ENCODE results near the gene ZBTB24. TPM values are rescaled to one million over a fixed set of nuclear protein-coding genes. Genes with fewer than 3 reads are reported as not detected.

The ZBTB24 gene
- total and polyA plus RNA-seq, 2 of the 13 experiments (the other 11 are each of a cell fraction or from before 2014, with no cell fraction given), result 1.5 to 6.2 TPM

GRCh38 chr6:109482905-109483734, at the start of gene ZBTB24 (continued):
- TF ChIP-seq ZBTB2 (CRISPR knock-in tag; IDR thresholded peaks at IDR 0.05; ENCODE audit: low read depth) (0 out of 2 replicates have a peak, but pooled peaks have one; percentile 54), REPIN1 (CRISPR knock-in tag; IDR thresholded peaks at IDR 0.05; ENCODE audit: borderline replicate concordance, low read depth) (no peak), CC2D1A (CRISPR knock-in tag; IDR thresholded peaks at IDR 0.05) (no peak), HOXA7 (CRISPR knock-in tag; IDR thresholded peaks at IDR 0.05) (no peak), GATA4 (IDR thresholded peaks at IDR 0.05; ENCODE audit: borderline replicate concordance, low read depth) (0 out of 2 replicates have a peak, but pooled peaks have one; percentile 23), ZNF598 (CRISPR knock-in tag; IDR thresholded peaks at IDR 0.05; ENCODE audit: borderline replicate concordance) (no peak), ZSCAN21 (CRISPR knock-in tag; IDR thresholded peaks at IDR 0.05; ENCODE audit: borderline replicate concordance) (peak; percentile 62; the same call in 1 of the 2 replicates), HNRNPL (IDR thresholded peaks at IDR 0.05; ENCODE audit: low read depth, low read length) (no peak), YEATS4 (CRISPR knock-in tag; IDR thresholded peaks at IDR 0.05; ENCODE audit: borderline replicate concordance) (0 out of 2 replicates have a peak, but pooled peaks have one; percentile 34), ZNF773 (CRISPR knock-in tag; IDR thresholded peaks at IDR 0.05; ENCODE audit: borderline replicate concordance) (peak; percentile 53; the same call in 1 of the 2 replicates), CCDC6 (CRISPR knock-in tag; IDR thresholded peaks at IDR 0.05) (peak; percentile 79; the same call in 1 of the 2 replicates), ZNF274 (CRISPR knock-in tag; IDR thresholded peaks at IDR 0.05) (no peak)
- TF ChIP-seq, protein P1, sequence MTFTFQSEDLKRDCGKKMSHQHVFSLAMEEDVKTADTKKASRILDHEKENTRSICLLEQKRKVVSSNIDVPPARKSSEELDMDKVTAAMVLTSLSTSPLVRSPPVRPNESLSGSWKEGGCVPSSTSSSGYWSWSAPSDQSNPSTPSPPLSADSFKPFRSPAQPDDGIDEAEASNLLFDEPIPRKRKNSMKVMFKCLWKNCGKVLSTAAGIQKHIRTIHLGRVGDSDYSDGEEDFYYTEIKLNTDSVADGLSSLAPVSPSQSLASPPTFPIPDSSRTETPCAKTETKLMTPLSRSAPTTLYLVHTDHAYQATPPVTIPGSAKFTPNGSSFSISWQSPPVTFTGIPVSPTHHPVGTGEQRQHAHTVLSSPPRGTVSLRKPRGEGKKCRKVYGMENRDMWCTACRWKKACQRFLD (CRISPR knock-in tag; IDR thresholded peaks at IDR 0.05; ENCODE audit: borderline replicate concordance), result no peak
- TF ChIP-seq, protein P2, sequence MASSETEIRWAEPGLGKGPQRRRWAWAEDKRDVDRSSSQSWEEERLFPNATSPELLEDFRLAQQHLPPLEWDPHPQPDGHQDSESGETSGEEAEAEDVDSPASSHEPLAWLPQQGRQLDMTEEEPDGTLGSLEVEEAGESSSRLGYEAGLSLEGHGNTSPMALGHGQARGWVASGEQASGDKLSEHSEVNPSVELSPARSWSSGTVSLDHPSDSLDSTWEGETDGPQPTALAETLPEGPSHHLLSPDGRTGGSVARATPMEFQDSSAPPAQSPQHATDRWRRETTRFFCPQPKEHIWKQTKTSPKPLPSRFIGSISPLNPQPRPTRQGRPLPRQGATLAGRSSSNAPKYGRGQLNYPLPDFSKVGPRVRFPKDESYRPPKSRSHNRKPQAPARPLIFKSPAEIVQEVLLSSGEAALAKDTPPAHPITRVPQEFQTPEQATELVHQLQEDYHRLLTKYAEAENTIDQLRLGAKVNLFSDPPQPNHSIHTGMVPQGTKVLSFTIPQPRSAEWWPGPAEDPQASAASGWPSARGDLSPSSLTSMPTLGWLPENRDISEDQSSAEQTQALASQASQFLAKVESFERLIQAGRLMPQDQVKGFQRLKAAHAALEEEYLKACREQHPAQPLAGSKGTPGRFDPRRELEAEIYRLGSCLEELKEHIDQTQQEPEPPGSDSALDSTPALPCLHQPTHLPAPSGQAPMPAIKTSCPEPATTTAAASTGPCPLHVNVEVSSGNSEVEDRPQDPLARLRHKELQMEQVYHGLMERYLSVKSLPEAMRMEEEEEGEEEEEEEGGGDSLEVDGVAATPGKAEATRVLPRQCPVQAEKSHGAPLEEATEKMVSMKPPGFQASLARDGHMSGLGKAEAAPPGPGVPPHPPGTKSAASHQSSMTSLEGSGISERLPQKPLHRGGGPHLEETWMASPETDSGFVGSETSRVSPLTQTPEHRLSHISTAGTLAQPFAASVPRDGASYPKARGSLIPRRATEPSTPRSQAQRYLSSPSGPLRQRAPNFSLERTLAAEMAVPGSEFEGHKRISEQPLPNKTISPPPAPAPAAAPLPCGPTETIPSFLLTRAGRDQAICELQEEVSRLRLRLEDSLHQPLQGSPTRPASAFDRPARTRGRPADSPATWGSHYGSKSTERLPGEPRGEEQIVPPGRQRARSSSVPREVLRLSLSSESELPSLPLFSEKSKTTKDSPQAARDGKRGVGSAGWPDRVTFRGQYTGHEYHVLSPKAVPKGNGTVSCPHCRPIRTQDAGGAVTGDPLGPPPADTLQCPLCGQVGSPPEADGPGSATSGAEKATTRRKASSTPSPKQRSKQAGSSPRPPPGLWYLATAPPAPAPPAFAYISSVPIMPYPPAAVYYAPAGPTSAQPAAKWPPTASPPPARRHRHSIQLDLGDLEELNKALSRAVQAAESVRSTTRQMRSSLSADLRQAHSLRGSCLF (CRISPR knock-in tag; IDR thresholded peaks at IDR 0.05; ENCODE audit: borderline replicate concordance), result no peak
- TF ChIP-seq, protein P3, sequence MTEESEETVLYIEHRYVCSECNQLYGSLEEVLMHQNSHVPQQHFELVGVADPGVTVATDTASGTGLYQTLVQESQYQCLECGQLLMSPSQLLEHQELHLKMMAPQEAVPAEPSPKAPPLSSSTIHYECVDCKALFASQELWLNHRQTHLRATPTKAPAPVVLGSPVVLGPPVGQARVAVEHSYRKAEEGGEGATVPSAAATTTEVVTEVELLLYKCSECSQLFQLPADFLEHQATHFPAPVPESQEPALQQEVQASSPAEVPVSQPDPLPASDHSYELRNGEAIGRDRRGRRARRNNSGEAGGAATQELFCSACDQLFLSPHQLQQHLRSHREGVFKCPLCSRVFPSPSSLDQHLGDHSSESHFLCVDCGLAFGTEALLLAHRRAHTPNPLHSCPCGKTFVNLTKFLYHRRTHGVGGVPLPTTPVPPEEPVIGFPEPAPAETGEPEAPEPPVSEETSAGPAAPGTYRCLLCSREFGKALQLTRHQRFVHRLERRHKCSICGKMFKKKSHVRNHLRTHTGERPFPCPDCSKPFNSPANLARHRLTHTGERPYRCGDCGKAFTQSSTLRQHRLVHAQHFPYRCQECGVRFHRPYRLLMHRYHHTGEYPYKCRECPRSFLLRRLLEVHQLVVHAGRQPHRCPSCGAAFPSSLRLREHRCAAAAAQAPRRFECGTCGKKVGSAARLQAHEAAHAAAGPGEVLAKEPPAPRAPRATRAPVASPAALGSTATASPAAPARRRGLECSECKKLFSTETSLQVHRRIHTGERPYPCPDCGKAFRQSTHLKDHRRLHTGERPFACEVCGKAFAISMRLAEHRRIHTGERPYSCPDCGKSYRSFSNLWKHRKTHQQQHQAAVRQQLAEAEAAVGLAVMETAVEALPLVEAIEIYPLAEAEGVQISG (CRISPR knock-in tag; IDR thresholded peaks at IDR 0.05), result no peak; the same call in 1 of the 2 replicates
